SJSA1 (cell line): ENCODE results near the gene PTS. TPM values are rescaled to one million over a fixed set of nuclear protein-coding genes. Genes with fewer than 3 reads are reported as not detected.

Experiments used
- DNase-seq, 2 experiments: peaks; one replicate each; pipeline ENCODE4 v3.0.0-alpha.2; 2015 to 2020; ENCODE audit warnings: low spot score in 2 of 2, low read depth in 1 of 2
- H3K27ac ChIP-seq: fragments of 250-450 bp; sonication (Bioruptor Pico); 2 replicates; pipeline ENCODE4 v1.5.1; 2020; ENCODE audit warnings: mild to moderate bottlenecking, moderate library complexity
- H3K27me3 ChIP-seq: fragments of 250-450 bp; sonication (Bioruptor Pico); replicated peaks from 2 replicates; pipeline ENCODE4 v1.5.1; 2020; ENCODE audit warnings: mild to moderate bottlenecking, moderate library complexity
- H3K36me3 ChIP-seq: fragments of 250-450 bp; sonication (Bioruptor Pico); 2 replicates; pipeline ENCODE4 v1.5.1; 2020; ENCODE audit warnings: mild to moderate bottlenecking
- H3K4me1 ChIP-seq: fragments of 250-450 bp; sonication (Bioruptor Pico); replicated peaks from 2 replicates; pipeline ENCODE4 v1.6.1; 2021; ENCODE audit warnings: mild to moderate bottlenecking
- H3K4me3 ChIP-seq: fragments of 250-450 bp; sonication (Bioruptor Pico); 2 replicates; pipeline ENCODE4 v1.5.1; 2020; ENCODE audit warnings: mild to moderate bottlenecking
- H3K9me3 ChIP-seq: fragments of 250-450 bp; sonication (Bioruptor Pico); replicated peaks from 2 replicates; pipeline ENCODE4 v1.5.1; 2020; ENCODE audit warnings: mild to moderate bottlenecking
- total RNA-seq: library from RNA; depleted of rRNA; stranded (reverse); fragments of >200 nt; shearing (Covaris generic); gene quantifications from 2 replicates; pipeline ENCODE4 v1.2.3, GENCODE V29; 2014

PTS gene
- total RNA-seq, 1 experiment from 2014 or later = 55.7 TPM

- peaks cover 14% of the 10 kb centered on the region for H3K4me1 ChIP-seq
- H3K27ac ChIP-seq = no peak overlapping the region
- DNase-seq = no peak
- H3K4me3 ChIP-seq = no peak overlapping the region; the same call in 1 of the 2 replicates
- H3K27me3 ChIP-seq = no peaks in the 10 kb centered on the region
- no peaks in the 10 kb centered on the region for H3K9me3 ChIP-seq
- peaks cover 16% of the 10 kb centered on the region for H3K36me3 ChIP-seq
Observed at GRCh38 chr11:112227471-112227870, 1.2 kb downstream of the PTS start.

DNA sequence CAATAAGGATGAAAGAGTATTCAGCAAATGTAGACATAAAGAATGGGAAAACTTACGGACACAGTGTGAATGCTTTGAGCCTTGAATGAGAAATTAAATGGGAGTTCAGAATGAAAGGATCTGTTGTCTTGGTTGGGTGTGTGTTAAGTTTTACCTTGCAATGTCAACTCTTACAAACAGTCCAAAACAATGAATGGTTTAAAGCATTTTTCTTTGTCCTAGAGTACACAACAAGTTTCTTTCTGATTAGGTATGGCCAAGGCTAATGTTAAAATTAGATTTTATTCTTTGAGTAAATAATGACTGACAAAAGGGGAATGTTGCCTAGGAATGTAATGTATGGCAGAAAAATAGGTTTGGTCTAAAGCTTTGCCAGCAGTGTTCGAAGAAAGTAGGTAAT is 2.5 kb downstream of the PTS start:
- no peak overlapping the region for H3K27ac ChIP-seq
- H3K4me3 ChIP-seq = no peak overlapping the region
- no peaks in the 10 kb centered on the region for H3K27me3 ChIP-seq
- DNase-seq = no peak
- peaks cover 16% of the 10 kb centered on the region for H3K36me3 ChIP-seq
- H3K4me1 ChIP-seq = peaks cover 14% of the 10 kb centered on the region
- H3K9me3 ChIP-seq = no peaks in the 10 kb centered on the region

DNA sequence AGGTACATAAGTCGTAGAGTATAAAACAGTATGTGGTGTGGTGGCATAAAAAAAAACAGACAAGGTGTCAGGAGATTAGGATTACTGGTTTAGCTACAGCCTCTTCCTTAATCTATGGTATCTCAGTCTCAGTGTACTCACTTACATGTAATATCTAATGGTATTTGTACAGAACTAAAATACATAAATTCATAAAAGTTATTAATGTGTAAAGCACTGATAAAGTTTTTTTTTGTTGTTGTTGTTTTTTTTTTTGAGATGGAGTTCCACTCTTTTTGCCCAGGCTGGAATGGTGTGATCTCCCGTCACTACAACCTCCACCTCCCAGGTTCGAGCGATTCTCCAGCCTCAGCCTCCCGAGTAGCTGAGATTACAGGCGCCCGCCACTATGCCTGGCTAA is 2.9 kb downstream of the PTS start:
- Histone ChIP-seq H3K4me3 (no peak overlapping the region), H3K27me3 (no peaks in the 10 kb centered on the region), H3K36me3 (peaks cover 16% of the 10 kb centered on the region), H3K9me3 (no peaks in the 10 kb centered on the region), H3K4me1 (peaks cover 14% of the 10 kb centered on the region), H3K27ac (no peak overlapping the region)
- DNase-seq = no peak

- H3K9me3 ChIP-seq = no peaks in the 10 kb centered on the region
- peaks cover 19% of the 10 kb centered on the region for H3K36me3 ChIP-seq
- no peak overlapping the region for H3K27ac ChIP-seq
- H3K4me1 ChIP-seq = peaks cover 14% of the 10 kb centered on the region
- no peak overlapping the region for H3K4me3 ChIP-seq
- no peaks in the 10 kb centered on the region for H3K27me3 ChIP-seq
- peak in 1 of 2 experiments; percentile 26 for DNase-seq
Observed at GRCh38 chr11:112229746-112230433, 3.7 kb downstream of the PTS start.

DNA sequence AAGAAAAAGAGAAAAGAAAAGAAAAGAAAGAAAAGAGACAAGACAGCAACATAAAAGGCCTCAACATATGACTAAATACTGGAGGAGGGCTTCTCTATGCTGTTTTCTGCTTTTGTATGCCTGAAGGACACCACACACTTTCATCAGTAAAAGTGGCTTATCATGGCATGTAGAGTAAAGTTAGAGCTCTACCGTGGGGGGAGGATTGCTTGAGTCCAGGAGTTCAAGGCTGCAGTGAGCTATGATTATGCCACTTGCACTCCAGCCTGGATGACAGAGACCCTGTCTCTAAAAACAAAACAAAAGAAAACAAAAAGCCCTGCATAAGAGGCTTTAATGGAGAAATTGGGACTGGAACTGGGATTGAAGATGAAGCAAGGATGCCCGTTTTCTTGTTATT is 5.7 kb downstream of the PTS start:
- H3K36me3 ChIP-seq = peaks cover 23% of the 10 kb centered on the region
- H3K4me1 ChIP-seq = peaks cover 11% of the 10 kb centered on the region; the same call in 1 of the 2 replicates
- no peaks in the 10 kb centered on the region for H3K27me3 ChIP-seq
- H3K27ac ChIP-seq = no peak overlapping the region
- no peaks in the 10 kb centered on the region for H3K9me3 ChIP-seq
- DNase-seq = no peak
- no peak overlapping the region for H3K4me3 ChIP-seq

- H3K4me3 ChIP-seq = no peak overlapping the region
- peaks cover 3% of the 10 kb centered on the region for H3K4me1 ChIP-seq
- peaks cover 20% of the 10 kb centered on the region for H3K36me3 ChIP-seq
- no peak for DNase-seq
- no peaks in the 10 kb centered on the region for H3K27me3 ChIP-seq
- H3K27ac ChIP-seq = no peak overlapping the region
- no peaks in the 10 kb centered on the region for H3K9me3 ChIP-seq
Observed at GRCh38 chr11:112235750-112236390, 9.6 kb downstream of the PTS start.

DNA sequence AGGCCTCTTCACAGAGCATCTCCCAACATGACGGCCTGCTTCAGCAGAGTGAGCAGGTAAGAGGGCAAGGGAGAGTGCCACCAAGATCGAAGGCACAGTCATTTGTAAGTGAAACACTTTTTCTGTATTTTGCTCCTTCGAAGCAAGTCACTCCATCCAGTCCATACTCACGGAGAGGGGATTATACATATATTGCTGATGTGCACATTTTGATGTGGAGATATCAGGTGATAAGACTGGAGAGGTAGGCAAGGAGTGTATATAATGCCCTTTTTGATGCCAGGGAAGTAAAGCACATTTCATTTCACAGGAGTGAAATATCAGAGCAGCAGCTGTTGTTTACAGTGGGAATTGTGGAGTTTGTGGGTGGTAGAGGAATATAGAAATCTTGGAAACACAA is 11.2 kb downstream of the PTS start:
- H3K36me3 ChIP-seq = peaks cover 16% of the 10 kb centered on the region
- H3K27me3 ChIP-seq = no peaks in the 10 kb centered on the region
- no peaks in the 10 kb centered on the region for H3K9me3 ChIP-seq
- no peak overlapping the region for H3K4me3 ChIP-seq
- DNase-seq = no peak
- H3K27ac ChIP-seq = no peak overlapping the region
- H3K4me1 ChIP-seq = peaks cover 17% of the 10 kb centered on the region

DNA sequence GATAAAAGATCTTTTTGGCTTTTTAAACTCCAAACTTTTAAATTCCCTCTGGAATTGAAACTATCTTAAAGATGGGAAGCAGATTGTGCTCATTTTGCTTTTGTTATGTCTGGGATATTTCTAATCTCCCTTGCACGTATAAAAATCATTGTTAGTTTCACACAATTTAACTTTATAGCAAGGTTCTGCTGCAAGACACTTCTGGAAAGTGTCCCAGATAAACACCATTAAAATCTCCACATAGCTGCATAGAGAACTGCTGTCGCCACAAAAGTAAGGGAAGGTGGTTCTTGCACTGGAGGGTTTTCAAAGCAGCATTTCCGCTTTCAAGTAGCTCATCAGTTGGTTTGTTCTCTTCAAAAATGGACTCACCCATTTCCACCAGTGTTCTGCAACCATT is 11.8 kb downstream of the PTS start:
- Histone ChIP-seq H3K9me3 (no peaks in the 10 kb centered on the region), H3K27ac (no peak overlapping the region), H3K4me3 (no peak overlapping the region), H3K27me3 (no peaks in the 10 kb centered on the region), H3K36me3 (peaks cover 16% of the 10 kb centered on the region), H3K4me1 (peaks cover 17% of the 10 kb centered on the region)
- DNase-seq = no peak

DNA sequence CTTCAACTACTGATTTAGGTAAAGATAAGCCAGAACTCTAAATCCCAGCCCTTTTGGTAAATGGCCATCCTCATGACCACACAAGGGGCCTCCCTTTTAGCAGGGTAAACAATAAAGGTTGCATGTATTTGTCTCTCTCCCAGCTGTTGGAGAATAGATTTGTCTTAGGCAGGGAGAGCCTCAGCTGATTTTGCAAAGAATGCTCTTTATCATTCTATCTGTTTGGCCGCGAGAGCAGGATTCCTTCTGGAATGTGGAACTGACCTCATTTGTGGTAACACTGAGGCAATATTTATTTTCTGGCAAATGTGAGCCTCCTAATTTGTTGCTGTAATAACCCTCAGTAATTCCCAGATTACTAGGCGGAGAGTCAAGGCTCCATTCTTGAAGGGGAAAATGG is 15.3 kb downstream of the PTS start:
- no peaks in the 10 kb centered on the region for H3K9me3 ChIP-seq
- H3K36me3 ChIP-seq = peaks cover 8% of the 10 kb centered on the region; the same call in 1 of the 2 replicates
- H3K27ac ChIP-seq = peak overlapping the region; percentile 44; the same call in 1 of the 2 replicates
- H3K4me1 ChIP-seq = peaks cover 17% of the 10 kb centered on the region
- H3K4me3 ChIP-seq = no peak overlapping the region
- DNase-seq = peak; percentile 45 to 76
- H3K27me3 ChIP-seq = no peaks in the 10 kb centered on the region

- Histone ChIP-seq H3K27me3 (no peaks in the 10 kb centered on the region), H3K36me3 (no peaks in the 10 kb centered on the region), H3K27ac (no peak overlapping the region), H3K4me3 (no peak overlapping the region), H3K9me3 (no peaks in the 10 kb centered on the region), H3K4me1 (peaks cover 5% of the 10 kb centered on the region)
- DNase-seq = no peak
Observed at GRCh38 chr11:112247201-112247600, 21.0 kb downstream of the PTS start.

DNA sequence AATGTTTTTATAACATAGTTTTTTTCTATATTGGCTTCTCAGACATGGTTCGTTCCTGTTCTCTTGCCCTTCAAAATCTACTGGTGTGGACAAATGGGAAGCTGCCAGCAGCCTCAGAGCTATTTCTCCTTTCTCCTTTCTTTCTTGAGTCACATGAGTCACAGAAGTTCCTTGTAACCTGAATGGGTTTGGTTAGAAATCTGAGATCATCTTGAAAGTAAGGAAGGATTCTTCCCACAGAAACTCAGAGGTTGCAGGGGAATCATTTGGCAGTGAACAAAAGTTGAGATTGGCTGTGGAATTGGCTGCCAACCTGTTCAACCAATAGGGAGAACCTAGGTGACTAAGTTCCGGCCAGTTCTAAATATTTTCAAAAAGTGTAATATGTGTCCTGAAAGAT is 22.0 kb downstream of the PTS start:
- no peaks in the 10 kb centered on the region for H3K9me3 ChIP-seq
- no peak overlapping the region for H3K4me3 ChIP-seq
- no peaks in the 10 kb centered on the region for H3K27me3 ChIP-seq
- H3K4me1 ChIP-seq = peaks cover 5% of the 10 kb centered on the region
- H3K27ac ChIP-seq = no peak overlapping the region
- DNase-seq = no peak
- H3K36me3 ChIP-seq = no peaks in the 10 kb centered on the region

DNA sequence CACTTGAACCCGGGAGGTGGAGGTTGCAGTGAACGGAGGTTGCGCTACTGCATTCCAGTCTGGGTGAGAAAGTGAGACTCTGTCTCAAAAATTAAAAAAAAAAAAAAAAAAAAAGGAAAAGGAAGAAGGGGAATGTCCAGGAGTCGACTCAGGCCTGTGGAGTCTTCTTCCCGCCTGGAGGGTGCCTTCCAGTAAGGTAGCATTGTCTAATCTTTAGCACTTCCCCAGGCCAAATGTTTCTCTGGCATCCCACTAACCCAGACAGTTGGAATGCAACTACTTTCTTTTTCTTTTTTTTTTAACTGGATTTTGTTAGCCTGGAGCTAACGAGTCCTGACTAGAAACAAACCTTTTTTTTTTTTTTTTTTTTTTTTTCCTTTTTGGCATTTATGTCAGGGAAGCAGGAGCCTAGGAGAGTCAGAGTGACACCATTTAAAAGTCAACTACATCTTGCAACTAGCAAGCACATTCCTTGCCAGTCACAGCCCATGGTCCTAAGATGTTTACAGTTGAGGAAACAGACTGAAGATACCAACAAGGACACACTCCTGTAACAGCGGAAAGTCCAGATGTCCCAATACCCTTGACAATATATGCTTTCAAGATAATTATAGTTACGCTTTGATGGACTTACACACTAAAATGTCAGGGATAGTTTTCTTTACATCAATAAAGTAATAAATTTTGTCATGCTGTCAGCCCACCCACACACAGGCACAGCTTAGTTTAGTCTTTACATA is 23.8 kb downstream of the PTS start:
- Histone ChIP-seq H3K27me3 (no peaks in the 10 kb centered on the region), H3K36me3 (no peaks in the 10 kb centered on the region), H3K27ac (no peak overlapping the region), H3K4me1 (peaks cover 5% of the 10 kb centered on the region), H3K4me3 (no peak overlapping the region), H3K9me3 (no peaks in the 10 kb centered on the region)
- no peak for DNase-seq

DNA sequence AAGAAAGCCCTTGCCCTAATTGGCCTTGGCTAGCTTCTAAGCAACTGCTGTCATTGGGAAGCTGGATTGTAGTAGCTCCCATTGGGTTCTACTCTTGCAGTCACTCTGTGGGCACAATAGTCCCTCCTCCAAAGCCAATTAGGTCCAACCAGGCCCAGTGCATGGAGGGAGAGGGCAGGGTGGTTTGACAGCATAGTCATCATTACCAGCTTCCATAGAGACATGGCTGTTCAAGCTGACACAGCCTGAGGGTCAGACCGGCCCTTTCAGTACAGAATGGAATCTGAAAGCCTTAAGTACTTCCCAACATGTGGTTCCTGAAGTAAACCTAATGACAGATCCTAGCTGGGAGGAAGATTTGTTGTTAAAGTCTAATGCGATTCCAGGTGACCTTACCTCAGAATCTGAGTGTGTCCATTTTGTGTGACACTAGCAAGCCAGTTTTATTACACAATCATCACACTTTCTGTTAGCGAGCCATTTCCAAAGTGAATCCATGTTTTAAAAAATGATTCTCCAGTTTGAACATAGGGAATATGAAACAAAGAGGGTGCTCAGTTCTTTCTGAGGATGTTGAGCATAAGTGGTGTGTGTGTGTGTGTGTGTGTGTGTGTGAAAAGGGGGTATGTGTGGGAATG is 27.5 kb downstream of the PTS start:
- Histone ChIP-seq H3K27ac (no peak overlapping the region), H3K4me3 (no peak overlapping the region), H3K36me3 (no peaks in the 10 kb centered on the region), H3K9me3 (no peaks in the 10 kb centered on the region), H3K27me3 (no peaks in the 10 kb centered on the region), H3K4me1 (peaks cover 7% of the 10 kb centered on the region)
- no peak for DNase-seq
